Posterior vena cava (tissue), 2 donors: ENCODE data around the gene ZNF281. TPM values are rescaled to one million over a fixed set of nuclear protein-coding genes. Genes with fewer than 3 reads are reported as not detected.
"Not testable (repeated sequence)": the region's sequence is repeated elsewhere in the genome, so short reads cannot be mapped to it uniquely, and the experiment has no call there.

Source experiments
- DNase-seq: peaks from one replicate; pipeline ENCODE4 v3.0.0-alpha.2; 2020; ENCODE audit warnings: low spot score
- intact Hi-C, 2 donors: fragments of 100-400 bp; cut with DNase I; formaldehyde crosslinking; loops; one replicate each; pipeline versions ENCODE4 v1.14.1 to v1.14.2; 2022 to 2023
- long read RNA-seq, 2 donors: library from polyadenylated mRNA; unstranded; transcript quantifications; one replicate each; pipeline ENCODE4 v2.0.0, GENCODE V29; 2020 to 2021
- total RNA-seq, 2 donors: library from RNA; stranded (reverse); fragmentation: NEBNext Ultra II Directional; extraction: Animal tissue kit (Norgen Biotek cat#: 25700); gene quantifications; one replicate each; pipeline ENCODE4 v1.2.1, GENCODE V29; 2021
- donor health status: DM: yes; HTN: yes; CAD: no.
- donor health status: DM: yes; HTN: yes; CAD: no.

The ZNF281 gene, protein sequence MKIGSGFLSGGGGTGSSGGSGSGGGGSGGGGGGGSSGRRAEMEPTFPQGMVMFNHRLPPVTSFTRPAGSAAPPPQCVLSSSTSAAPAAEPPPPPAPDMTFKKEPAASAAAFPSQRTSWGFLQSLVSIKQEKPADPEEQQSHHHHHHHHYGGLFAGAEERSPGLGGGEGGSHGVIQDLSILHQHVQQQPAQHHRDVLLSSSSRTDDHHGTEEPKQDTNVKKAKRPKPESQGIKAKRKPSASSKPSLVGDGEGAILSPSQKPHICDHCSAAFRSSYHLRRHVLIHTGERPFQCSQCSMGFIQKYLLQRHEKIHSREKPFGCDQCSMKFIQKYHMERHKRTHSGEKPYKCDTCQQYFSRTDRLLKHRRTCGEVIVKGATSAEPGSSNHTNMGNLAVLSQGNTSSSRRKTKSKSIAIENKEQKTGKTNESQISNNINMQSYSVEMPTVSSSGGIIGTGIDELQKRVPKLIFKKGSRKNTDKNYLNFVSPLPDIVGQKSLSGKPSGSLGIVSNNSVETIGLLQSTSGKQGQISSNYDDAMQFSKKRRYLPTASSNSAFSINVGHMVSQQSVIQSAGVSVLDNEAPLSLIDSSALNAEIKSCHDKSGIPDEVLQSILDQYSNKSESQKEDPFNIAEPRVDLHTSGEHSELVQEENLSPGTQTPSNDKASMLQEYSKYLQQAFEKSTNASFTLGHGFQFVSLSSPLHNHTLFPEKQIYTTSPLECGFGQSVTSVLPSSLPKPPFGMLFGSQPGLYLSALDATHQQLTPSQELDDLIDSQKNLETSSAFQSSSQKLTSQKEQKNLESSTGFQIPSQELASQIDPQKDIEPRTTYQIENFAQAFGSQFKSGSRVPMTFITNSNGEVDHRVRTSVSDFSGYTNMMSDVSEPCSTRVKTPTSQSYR
- total RNA-seq: 10 to 100 TPM in 1 of 2 donors, 1 to 10 TPM in 1; 8.9 to 12.0 TPM
- long read RNA-seq, donor 1, partial matches to known transcripts: 0 of 12 reads
- long read RNA-seq, donor 1, other reads (novel, unspliced or antisense): 8 of 12 reads
- long read RNA-seq, donor 2, full-length matches to known transcripts: 4 of 8 reads
- long read RNA-seq, donor 2, partial matches to known transcripts: 0 of 8 reads
- long read RNA-seq, donor 2, other reads (novel, unspliced or antisense): 4 of 8 reads

DNA sequence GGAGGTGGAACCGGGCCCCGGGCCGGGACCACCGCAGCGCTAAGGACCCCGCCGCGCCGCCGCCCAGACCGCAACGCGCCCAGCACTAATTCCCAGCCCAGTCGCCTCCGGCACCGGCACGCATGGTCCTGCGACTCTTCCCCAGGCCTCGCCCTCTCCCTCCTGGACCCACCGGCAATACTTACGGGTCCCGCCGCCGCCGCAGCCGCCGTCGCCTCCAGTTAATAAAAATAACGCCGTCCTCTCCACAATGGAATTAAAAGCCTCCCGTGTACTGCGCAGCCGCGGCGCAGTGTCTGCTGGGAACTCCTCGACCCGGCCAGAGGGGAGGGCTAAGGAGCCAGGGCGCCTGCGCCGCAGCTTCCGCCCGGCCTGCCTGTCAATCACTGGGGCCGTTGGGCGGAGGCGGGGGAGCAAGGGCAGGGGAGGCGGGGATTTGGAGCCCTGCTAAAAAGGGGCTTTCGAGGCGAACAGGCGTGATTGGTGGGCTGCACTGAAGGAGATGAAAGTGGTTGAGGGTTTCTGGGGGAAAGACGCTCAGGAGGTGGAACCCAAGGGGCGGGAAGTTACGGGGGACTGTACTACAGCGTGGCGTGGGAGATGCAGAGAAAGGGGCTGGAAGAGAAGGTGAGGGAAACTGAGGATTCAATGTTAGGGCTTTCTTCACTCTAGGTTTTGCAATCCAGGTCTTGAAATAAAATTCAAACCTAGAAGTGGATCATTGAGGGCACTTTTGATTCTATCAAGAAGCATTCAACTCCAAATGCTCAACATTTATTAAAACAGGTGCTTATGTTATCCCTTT is at the start of gene ZNF281:
ZNF281 (minus strand) TSS at position 276 of the 805 bp plus-strand sequence. CDS start 331 bp downstream, outside the sequence.
- intact Hi-C loops: no loop called here
- DNase-seq: peak; percentile 99

DNA sequence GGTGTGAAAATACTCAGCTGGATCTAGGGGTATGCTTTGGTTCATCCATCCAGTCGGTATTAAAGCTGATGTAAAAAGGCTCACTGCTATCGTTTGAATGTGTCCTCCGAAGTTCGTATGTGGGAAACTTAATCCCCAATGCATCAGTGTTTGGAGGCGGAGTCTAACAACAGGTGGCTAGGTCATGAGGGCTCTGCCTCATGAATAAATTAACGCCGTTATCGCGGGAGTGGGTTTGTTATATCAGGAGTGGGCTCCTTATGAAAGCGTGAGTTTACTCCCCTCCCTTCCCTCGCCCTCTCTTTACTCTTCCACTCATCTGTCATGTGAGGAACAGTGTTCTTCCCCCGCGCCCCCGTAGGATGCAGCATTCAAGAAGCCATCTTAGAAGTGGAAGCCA is 48.9 kb upstream of the ZNF281 start:
- no peak for DNase-seq
- intact Hi-C loops: no loop called here

DNA sequence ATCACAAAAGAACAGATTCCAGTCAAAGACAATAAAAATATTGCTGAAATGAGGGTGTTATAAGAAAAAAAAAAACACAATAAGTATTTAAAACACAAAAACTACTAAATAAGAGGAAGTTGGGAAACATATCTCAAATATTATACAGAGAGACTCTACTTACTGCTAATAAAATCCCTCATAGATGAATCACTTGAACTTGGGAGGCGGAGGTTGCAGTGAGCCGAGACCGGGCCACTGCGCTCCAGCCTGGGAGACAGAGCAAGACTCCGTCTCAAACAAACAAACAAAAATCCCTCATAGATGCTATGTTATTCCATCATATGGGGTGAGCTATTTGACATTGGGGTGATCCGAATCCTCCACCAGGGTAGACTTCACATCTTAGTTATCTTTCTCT is 48.0 kb upstream of the ZNF281 start:
- intact Hi-C loops: no loop called here
- no peak for DNase-seq

DNA sequence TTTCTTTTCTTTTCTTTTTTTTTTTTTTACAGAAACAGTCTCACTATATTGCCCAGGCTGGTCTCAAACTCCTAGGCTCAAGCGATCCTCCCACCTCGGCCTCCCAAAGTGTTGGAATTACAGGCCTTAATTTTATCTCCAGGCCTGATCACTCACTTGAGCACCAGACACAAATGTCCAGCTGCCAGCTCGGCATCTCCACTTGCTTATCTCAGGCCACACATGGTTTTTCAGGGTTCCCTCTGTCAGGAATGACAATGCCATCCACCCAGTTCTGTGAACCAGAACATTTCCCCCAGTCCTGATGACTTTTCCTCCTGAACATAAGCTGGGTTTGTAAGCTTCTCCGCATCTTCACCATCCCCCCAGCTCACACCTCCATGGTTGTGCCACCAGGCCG is 44.6 kb upstream of the ZNF281 start:
- DNase-seq: no peak
- intact Hi-C loops: no loop called here

DNA sequence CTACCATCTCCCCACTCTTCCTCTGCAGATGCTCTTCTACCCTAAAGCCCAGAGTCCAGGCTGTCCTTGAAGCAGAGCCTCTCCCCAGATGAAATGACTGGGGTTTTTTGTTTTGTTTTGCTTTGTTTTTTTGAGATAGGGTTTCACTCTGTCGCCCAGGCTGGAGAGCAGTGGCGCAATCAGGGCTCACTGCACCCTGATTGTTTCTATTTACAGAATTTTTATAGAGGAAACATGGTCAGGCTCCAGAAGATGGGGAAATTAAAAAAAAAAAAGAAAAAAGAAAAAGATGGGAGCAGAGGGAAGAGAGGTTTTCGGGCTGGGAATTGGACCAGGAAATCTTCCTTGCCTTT is 43.7 kb upstream of the ZNF281 start:
- intact Hi-C loops: no loop called here
- DNase-seq: no peak

DNA sequence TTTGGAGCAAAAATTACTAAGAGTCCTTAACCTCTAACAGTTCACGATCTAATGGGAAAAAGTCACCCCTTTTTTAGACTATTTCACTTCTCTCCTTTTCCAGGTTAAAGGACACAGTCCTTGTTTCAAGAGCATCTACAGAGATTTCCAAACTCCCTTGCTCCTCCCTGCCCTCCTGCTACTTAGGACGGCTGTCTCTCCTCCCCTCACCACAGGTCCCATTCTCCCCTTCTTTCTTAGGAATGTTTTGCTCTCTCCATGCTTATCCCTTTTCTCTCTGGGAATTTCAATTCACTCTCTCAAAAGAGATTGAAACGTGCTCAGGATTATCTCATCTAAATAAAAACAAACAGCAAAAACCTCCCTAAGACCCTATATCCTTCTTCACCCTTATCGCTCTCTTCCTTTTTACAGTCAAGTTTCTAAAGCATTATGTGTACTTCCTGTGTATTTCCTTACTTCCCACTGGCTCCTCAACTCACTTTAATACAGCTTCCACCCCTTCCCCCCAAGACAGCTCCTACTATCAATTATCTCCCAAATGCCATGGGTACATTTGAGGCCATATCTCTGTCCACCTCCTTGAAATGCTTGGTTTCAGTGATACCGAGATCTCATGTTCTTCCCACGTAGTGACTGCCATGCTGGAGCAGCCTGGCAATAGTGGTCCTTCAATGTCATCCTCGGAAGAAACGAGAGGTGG is 43.2 kb upstream of the ZNF281 start:
- intact Hi-C loops: no loop called here
- DNase-seq: no peak

DNA sequence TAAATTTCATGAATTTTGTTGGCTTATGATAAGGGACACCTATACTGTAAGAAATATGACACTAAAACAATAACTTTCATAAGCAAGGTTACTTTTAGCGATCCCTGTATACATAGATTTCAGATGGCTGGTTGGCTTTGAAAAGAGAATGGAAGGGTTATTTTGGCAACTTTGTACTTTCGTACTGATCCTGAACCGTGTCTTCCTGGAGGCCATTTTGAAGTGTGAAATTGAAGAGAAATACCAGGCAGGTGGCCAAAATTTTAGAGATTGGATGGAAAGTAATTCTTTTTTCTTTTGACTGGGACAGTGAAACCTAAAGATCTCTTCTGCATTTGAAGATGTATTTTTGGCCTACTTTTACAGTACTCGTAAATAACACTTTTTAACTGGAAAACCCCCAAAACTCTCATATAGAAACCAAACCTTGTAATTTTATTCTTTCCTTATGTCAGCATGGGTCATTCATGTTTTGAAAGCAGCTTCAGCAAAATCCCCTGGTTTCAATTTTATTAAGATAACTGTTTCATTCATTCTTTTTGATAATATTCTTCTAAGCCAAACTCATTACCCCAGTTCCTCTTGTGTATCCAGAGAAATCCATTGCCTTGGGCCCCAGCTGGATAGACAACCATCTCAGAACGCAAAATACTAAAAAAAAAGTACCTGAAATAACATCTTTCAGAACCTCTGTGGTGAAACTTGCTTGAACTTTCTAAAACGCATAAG is 38.4 kb upstream of the ZNF281 start:
- intact Hi-C loops: no loop called here
- DNase-seq: no peak

DNA sequence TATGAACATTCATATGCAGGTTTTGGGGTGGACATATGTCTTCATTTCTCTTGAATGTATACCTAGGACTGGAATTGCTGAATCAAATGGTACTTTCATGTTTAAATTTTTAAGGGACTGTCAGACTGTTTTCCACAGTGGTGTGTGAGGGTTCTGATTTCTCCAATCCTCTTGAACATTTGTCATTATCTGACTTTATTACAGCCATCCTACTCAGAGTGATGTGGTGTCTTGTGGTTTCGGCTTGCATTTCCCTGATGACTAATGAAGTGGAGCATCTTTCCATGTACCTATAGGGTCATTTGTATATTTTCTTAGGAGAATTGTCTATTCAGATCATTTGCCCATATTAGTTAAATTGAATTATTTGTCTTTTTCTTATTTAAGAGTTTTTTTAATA is 35.4 kb upstream of the ZNF281 start:
- intact Hi-C loops: no loop called here
- DNase-seq: no peak

DNA sequence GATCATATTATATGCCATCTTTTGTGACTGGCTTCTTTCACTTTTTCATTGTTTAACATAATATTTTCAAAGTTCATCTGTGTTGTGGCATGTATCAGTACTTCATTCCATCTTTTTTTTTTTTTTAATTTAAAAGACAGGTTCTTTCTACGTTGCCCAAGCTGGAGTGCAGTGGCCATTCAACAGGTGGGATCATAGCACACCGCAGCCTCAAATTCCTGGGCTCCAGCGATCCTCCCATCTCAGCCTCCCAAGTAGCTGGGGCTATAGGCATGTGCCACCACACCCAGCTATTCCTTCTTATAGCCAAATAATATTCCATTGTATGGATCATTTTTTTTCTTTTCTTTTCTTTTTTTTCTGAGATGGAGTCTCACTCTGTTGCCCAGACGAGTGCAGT is 34.6 kb upstream of the ZNF281 start:
- no peak for DNase-seq
- intact Hi-C loops: no loop called here

DNA sequence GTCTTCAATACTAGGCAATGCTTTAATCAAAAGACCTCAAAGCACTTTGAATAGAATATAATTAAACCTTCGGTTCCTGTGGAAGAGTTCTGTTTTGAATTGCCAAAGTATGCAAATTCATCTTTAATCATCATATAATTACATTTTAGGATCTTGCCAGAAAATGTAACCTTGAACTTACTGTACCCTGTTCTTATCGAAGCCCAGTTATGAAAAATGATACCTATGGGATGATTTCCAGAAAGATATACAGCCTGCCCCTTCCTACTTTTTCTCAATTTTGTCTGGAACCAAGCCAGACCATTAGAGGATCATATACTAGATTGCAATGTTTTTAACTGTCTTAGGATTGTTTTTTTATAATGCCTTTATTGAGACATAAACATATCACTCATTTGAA is 34.0 kb upstream of the ZNF281 start:
- intact Hi-C loops: no loop called here

DNA sequence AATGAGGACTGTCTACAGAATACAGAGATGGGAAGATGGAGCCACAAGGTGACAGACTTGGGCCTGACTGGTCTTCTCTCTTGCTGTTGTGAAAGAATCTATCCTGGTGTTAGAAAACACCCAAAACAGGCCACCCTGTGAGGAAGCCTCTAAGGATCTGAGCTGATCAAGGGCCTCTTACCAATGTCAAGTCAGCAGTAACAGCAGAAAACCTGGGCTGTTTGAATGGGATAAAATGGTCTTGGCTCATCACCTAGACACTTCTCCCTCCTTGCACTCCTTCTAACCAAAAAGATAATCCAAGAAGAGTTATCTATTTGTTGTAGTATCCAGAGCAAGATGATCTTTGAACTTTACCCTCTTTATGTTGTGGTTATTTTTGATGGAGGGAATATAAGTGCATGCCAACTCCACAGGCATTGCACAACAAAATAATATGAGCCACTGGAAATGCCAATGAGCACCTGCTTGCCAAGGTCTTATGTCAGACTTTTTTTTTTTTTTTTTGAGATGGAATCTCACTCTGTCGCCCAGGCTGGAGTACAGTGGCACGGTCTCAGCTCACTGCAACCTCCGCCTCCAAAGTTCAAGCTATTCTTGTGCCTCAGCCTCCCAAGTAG is 32.8 kb upstream of the ZNF281 start:
- intact Hi-C loops: no loop called here
- no peak for DNase-seq

More for the DNA sequence above, 34.0 kb upstream of the ZNF281 start:
- DNase-seq: no peak

DNA sequence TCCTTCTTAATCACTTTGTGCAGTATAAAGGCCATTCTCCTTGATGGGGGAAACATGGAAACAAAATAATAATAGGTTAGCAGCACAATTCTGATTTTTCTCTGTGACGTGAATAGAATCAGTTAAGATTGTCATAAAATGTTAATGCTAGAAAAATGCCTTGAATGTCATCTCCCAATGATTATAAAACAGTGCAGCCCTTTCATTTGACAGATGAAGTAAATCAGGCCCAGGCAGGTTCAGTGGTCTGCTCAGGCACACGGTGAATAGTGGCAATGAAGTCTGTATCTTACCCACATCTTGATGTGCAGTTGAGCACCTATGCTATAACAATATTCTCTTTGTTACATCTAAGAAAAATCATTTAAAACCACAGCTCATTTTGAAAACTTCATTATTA is 32.2 kb upstream of the ZNF281 start:
- DNase-seq: no peak
- intact Hi-C loops: no loop called here

DNA sequence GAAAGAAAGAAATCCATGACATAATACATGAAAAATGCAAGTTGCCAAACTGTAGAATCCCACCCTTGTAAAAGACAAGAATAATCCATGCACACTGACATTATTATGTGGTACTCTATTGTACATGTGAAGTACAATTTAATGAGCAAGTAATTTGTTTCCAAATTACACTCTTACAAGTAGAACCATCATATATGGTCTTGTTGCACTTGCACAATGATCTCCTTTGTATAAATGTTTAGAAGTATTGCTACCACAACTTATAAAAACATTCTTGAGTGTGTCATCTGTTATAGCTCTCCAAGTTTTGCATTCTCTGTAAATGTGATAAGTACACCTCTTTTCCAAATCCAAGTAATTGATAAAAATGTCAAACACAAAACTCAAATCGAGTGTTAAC is 29.1 kb upstream of the ZNF281 start:
- no peak for DNase-seq
- intact Hi-C loops: no loop called here

DNA sequence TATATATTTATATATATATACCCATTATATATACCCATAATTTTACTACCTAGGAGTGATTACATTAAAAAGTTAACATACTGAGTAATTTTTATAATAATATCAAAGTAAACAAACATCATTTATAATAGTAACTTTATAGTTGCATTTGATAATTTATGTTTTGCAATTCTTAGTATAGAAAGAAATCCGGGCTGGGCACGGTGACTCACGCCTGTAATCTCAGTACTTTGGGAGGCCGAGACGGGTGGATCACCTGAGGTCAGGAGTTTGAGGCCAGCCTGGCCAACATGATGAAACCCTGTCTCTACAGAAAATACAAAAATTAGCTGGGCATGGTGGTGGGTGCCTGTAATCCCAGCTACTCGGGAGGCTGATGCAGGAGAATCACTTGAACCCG is 28.6 kb upstream of the ZNF281 start:
- intact Hi-C loops, DNase-seq: not testable (repeated sequence)

DNA sequence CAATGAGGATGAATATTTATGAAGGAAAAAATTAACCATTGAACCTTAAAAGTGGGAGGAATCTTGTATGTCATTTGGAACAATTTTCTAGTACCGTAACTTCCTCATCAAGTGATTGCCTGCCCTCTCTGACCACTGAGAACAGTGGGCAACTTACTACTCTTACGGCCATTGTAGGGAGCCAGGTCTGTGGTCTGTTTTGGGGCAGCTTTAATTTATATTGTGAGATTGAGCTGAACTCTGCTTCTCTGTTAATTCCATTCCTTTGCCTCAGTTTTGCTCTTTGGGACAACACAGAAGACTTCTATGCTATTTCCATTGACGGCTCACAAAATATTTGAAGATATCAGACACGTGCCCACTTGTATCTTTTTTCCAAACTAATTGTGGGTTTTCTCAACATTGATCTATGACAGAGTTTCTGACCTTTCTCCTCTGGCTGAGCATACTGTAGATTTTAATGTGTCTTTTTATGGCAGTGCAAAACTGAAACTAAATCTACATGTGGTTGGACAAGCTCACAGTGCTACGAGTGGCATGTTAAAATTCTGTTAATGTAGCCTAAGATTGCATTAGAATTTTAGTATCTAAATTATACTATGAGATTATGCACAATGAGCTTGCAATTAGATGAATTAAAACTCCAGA is 27.8 kb upstream of the ZNF281 start:
- intact Hi-C loops: no loop called here
- no peak for DNase-seq

DNA sequence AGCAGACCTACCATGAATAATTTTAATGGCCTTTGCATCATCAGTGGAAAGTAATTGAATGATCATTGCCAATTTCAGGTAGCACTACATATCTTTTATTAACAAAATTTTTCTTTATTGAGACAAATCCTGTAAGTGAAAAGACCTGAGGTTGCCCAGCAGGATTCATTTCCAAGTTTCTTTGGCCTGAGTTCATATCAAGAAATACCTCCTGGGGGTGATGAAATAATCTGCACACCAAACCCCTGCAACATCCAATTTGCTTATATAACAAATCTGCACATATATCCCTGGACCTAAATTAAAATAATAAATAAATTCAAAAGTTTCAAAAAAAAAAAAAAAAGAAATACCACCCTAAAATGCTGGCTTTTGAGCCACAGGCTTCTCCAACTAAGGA is 27.3 kb upstream of the ZNF281 start:
- DNase-seq: no peak
- intact Hi-C loops: no loop called here

DNA sequence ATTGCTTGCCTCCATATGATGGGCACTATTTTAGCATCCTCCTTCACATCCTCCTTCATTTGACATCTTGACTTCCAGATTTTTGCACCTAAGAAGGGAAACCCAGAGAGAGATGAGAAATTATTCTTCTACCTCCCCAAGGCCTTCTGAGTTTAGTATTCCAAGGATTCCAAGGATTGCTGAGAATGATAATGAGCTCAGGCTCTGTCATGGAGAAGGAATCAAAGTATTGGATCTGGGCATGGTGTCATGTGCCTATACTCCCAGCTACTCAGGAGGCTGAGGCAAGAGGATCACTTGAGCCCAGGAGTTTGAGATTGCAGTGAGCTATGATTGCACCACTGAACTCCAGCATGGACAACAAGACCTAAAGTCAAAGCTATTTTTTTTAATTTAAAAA is 26.6 kb upstream of the ZNF281 start:
- DNase-seq: no peak
- intact Hi-C loops: no loop called here
